PC-9 (cell line): ENCODE data around the gene KAT7.

Experiments used
- CTCF ChIP-seq: fragments of 200-600 bp; sonication (generic); conservative IDR thresholded peaks from 2 replicates; pipeline ENCODE4 v1.6.1; 2017; ENCODE audit warnings: mixed run types, antibody characterized with exemption, mild to moderate bottlenecking, moderate library complexity
- EZH2 ChIP-seq: fragments of 200-600 bp; sonication (generic); IDR thresholded peaks from 2 replicates; pipeline ENCODE4 v1.8.0; 2017; ENCODE audit warnings: antibody characterized with exemption, low read depth

- no peak for TF ChIP-seq CTCF
- no peak for TF ChIP-seq EZH2
These were observed 27.3 kb downstream of the KAT7 start for GRCh38 chr17:49815761-49816281.
